HG03095 (cell line): ENCODE results near the gene SESTD1.
"Not testable (repeated sequence)": the region's sequence is repeated elsewhere in the genome, so short reads cannot be mapped to it uniquely, and the experiment has no call there.

Source experiments
- ATAC-seq: cut with Tn5 transposase; IDR thresholded peaks from one replicate; pipeline ENCODE4 v1.9.1; 2021; ENCODE audit warnings: moderate library complexity; ENCODE audit not compliant: unreplicated experiment

The SESTD1 gene

GRCh38 chr2:179238027-179238426 lies 26.6 kb downstream of the SESTD1 start:
- ATAC-seq = no peak

GRCh38 chr2:179237209-179237946 lies 27.3 kb downstream of the SESTD1 start:
- ATAC-seq = no peak

GRCh38 chr2:179235463-179236108 lies 29.0 kb downstream of the SESTD1 start:
- ATAC-seq = no peak

- ATAC-seq = no peak
These were observed 29.9 kb downstream of the SESTD1 start for GRCh38 chr2:179234658-179235240.

GRCh38 chr2:179233626-179234430 lies 30.8 kb downstream of the SESTD1 start:
- ATAC-seq = no peak

- no peak for ATAC-seq
These were observed 31.5 kb downstream of the SESTD1 start for GRCh38 chr2:179233083-179233490.

GRCh38 chr2:179226961-179227259 lies 37.7 kb downstream of the SESTD1 start:
- no peak for ATAC-seq

- no peak for ATAC-seq
These were observed 38.2 kb downstream of the SESTD1 start for GRCh38 chr2:179226203-179226960.

- no peak for ATAC-seq
These were observed 40.3 kb downstream of the SESTD1 start for GRCh38 chr2:179224361-179224760.

GRCh38 chr2:179222076-179222475 lies 42.6 kb downstream of the SESTD1 start:
- no peak for ATAC-seq

- ATAC-seq = peak; percentile 89
These were observed 45.6 kb downstream of the SESTD1 start for GRCh38 chr2:179218848-179219594.

- not testable (repeated sequence) for ATAC-seq
These were observed 50.0 kb downstream of the SESTD1 start for GRCh38 chr2:179214671-179215070.

- ATAC-seq = no peak
These were observed 53.3 kb downstream of the SESTD1 start for GRCh38 chr2:179211355-179211754.

- ATAC-seq = not testable (repeated sequence)
These were observed 56.4 kb downstream of the SESTD1 start for GRCh38 chr2:179208277-179208676.

- no peak for ATAC-seq
These were observed 57.6 kb downstream of the SESTD1 start for GRCh38 chr2:179207047-179207446.

- ATAC-seq = no peak
These were observed 62.8 kb downstream of the SESTD1 start for GRCh38 chr2:179201869-179202268.

- not testable (repeated sequence) for ATAC-seq
These were observed 68.6 kb downstream of the SESTD1 start for GRCh38 chr2:179195926-179196590.

GRCh38 chr2:179195141-179195540 lies 69.5 kb downstream of the SESTD1 start:
- no peak for ATAC-seq

- ATAC-seq = no peak
These were observed 70.8 kb downstream of the SESTD1 start for GRCh38 chr2:179193759-179194394.
